Ovary (tissue), 3 donors: ENCODE measurements around the gene KDM2B.

ENCODE experiments used
- POLR2A ChIP-seq: fragments of 450-650 bp; IDR thresholded peaks from one replicate; pipeline ENCODE4 v1.6.1; 2017; ENCODE audit warnings: antibody characterized with exemption, mild to moderate bottlenecking, moderate library complexity
- TF ChIP-seq, protein P1 (sequence below), 3 donors: fragments of 450-650 bp in 2 of 3; fragments of 200-600 bp in 1 of 3; IDR thresholded peaks; one replicate each; pipeline versions ENCODE4 v1.5.1 to v1.8.0; 2016 to 2022; ENCODE audit warnings: antibody characterized with exemption in 3 of 3, mild to moderate bottlenecking in 1 of 3
- donor health status: DM: no; HTN: no; CAD: no.

DNA sequence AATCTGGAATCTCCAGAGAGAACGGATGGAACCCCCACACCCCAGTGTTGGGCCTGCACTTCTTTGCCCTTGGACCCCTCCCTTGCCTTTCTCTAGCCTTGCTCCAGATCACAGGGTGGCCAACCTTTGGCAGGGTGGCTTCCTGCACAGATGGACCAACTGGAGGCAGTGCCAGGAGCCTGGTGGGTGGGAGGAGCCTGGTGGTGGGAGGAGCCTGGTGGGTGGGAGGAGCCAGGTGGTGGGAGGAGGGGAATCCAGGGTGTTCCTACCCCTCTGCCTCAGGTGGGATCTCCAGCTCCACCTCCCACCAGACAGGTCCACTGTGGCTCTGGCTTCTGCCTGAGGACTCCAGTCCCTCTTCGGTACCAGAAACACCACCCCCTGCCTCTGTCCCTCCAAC is 30.5 kb upstream of the KDM2B start:
- TF ChIP-seq, protein P1, sequence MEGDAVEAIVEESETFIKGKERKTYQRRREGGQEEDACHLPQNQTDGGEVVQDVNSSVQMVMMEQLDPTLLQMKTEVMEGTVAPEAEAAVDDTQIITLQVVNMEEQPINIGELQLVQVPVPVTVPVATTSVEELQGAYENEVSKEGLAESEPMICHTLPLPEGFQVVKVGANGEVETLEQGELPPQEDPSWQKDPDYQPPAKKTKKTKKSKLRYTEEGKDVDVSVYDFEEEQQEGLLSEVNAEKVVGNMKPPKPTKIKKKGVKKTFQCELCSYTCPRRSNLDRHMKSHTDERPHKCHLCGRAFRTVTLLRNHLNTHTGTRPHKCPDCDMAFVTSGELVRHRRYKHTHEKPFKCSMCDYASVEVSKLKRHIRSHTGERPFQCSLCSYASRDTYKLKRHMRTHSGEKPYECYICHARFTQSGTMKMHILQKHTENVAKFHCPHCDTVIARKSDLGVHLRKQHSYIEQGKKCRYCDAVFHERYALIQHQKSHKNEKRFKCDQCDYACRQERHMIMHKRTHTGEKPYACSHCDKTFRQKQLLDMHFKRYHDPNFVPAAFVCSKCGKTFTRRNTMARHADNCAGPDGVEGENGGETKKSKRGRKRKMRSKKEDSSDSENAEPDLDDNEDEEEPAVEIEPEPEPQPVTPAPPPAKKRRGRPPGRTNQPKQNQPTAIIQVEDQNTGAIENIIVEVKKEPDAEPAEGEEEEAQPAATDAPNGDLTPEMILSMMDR (IDR thresholded peaks at IDR 0.05), result no peak
- TF ChIP-seq POLR2A, result no peak
